Gastrocnemius medialis (tissue), 4 donors: ENCODE measurements around the gene FOCAD.
"Not testable (repeated sequence)": the region's sequence is repeated elsewhere in the genome, so short reads cannot be mapped to it uniquely, and the experiment has no call there.

Experiments
- POLR2A ChIP-seq, 2 donors: fragments of 450-650 bp; IDR thresholded peaks; one replicate each; pipeline ENCODE4 v1.6.1; 2017; ENCODE audit warnings: antibody characterized with exemption in 2 of 2, mild to moderate bottlenecking in 2 of 2, moderate library complexity in 2 of 2
- TF ChIP-seq, protein P1 (sequence below), 5 experiments: fragments of 450-650 bp in 3 of 5; fragments of 200-600 bp in 2 of 5; sonication (generic) in 2 of 5; IDR thresholded peaks in 4 of 5; conservative IDR thresholded peaks in 1 of 5; 1 replicate in 4 of 5; 2 replicates in 1 of 5; pipeline ENCODE4 v1.5.1; 2016 to 2019; ENCODE audit warnings: antibody characterized with exemption in 5 of 5, mild to moderate bottlenecking in 3 of 5, moderate library complexity in 3 of 5

DNA sequence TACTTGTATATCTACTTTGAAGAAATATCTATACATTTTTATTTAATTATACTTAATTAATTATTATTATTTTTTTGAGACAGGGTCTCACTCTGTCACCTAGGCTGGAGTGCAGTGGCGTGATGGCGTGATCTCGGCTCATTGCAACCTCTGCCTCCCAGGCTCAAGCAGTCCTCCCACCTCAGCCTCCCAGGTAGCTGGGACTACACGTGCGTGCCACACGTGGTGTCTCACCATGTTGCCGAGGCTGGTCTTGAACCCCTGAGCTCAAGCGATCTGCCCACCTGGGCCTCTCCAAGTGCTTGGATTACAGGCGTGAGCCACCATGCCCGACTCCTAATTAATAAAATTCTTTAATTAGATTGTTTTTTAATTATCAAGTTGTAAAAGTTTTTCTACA lies 10.5 kb upstream of the FOCAD start:
- TF ChIP-seq, protein P1, sequence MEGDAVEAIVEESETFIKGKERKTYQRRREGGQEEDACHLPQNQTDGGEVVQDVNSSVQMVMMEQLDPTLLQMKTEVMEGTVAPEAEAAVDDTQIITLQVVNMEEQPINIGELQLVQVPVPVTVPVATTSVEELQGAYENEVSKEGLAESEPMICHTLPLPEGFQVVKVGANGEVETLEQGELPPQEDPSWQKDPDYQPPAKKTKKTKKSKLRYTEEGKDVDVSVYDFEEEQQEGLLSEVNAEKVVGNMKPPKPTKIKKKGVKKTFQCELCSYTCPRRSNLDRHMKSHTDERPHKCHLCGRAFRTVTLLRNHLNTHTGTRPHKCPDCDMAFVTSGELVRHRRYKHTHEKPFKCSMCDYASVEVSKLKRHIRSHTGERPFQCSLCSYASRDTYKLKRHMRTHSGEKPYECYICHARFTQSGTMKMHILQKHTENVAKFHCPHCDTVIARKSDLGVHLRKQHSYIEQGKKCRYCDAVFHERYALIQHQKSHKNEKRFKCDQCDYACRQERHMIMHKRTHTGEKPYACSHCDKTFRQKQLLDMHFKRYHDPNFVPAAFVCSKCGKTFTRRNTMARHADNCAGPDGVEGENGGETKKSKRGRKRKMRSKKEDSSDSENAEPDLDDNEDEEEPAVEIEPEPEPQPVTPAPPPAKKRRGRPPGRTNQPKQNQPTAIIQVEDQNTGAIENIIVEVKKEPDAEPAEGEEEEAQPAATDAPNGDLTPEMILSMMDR (IDR thresholded peaks at IDR 0.05 in 4 of 5, conservative IDR thresholded peaks at IDR 0.05 in 1 of 5): not testable (repeated sequence)
- not testable (repeated sequence) for TF ChIP-seq POLR2A (IDR thresholded peaks at IDR 0.05)
